Vagina (tissue), 2 donors: ENCODE results near the gene ADORA1. TPM values are rescaled to one million over a fixed set of nuclear protein-coding genes. Genes with fewer than 3 reads are reported as not detected.

Source experiments
- DNase-seq, 2 donors: peaks; one replicate each; pipeline ENCODE4 v3.0.0-alpha.2; 2017; ENCODE audit errors: extremely low spot score in 2 of 2
- H3K27ac ChIP-seq: fragments of 200-600 bp; sonication (generic); one replicate; pipeline ENCODE4 v1.5.1; 2019
- H3K27me3 ChIP-seq: fragments of 200-600 bp; sonication (generic); one replicate; pipeline ENCODE4 v1.5.1; 2019
- H3K36me3 ChIP-seq, 2 donors: fragments of 200-600 bp; sonication (generic); one replicate each; pipeline ENCODE4 v1.5.1; 2017 to 2019
- H3K4me1 ChIP-seq: fragments of 200-600 bp; sonication (generic); one replicate; pipeline ENCODE4 v1.5.1; 2019
- H3K4me3 ChIP-seq, 2 donors: fragments of 200-600 bp; sonication (generic); 1 replicate in 1 of 2; 2 replicates in 1 of 2; pipeline ENCODE4 v1.5.1; 2016 to 2019
- H3K9me3 ChIP-seq: fragments of 200-600 bp; sonication (generic); one replicate; pipeline ENCODE4 v1.5.1; 2019
- POLR2A ChIP-seq, 2 donors: fragments of 450-650 bp; IDR thresholded peaks; one replicate each; pipeline ENCODE4 v1.6.1; 2017; ENCODE audit warnings: antibody characterized with exemption in 2 of 2, mild to moderate bottlenecking in 2 of 2, moderate library complexity in 2 of 2
- POLR2AphosphoS5 ChIP-seq, 2 donors: sonication (generic); formaldehyde crosslinking; IDR thresholded peaks; one replicate each; pipeline ENCODE4 v1.9.0; 2017; ENCODE audit warnings: antibody characterized with exemption in 2 of 2, mild to moderate bottlenecking in 2 of 2, low read depth in 1 of 2; ENCODE audit not compliant: insufficient read depth in 1 of 2
- intact Hi-C: fragments of 100-400 bp; cut with DNase I; formaldehyde crosslinking; loops from one replicate; pipeline ENCODE4 v1.15.1; 2023
- total RNA-seq: library from RNA; depleted of rRNA; stranded (reverse); fragments of >200 nt; gene quantifications from one replicate; pipeline ENCODE4 v1.2.3, GENCODE V29; 2016
- TF ChIP-seq, protein P1 (sequence below), 3 experiments: fragments of 450-650 bp in 2 of 3; fragments of 200-600 bp in 1 of 3; sonication (generic) in 1 of 3; IDR thresholded peaks; one replicate each; pipeline ENCODE4 v1.5.1; 2017 to 2019; ENCODE audit warnings: antibody characterized with exemption in 3 of 3, mild to moderate bottlenecking in 2 of 3, moderate library complexity in 2 of 3

ADORA1 gene
- total RNA-seq, 1 donor from 2014 or later = 5.2 TPM

DNA sequence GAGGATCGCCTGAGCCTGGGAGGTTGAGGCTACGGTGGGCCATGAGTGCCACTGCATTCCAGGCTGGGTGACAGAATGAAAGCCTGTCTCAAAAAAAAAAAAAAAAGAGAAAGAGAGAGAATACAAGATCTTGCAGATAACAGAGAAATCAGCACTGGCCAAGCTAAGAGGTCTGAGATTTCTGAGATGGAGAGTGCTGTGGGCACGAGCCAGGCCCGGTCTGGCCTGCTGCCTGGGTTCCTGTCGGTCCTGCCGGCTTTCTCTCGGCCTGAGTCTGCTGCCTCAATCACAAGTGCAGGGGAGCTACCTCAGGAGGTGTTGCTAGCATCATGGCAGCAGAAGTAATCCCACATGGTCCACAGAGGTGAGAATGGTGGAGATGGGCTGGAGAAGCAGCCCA lies 19.0 kb downstream of the ADORA1 start:
- H3K27ac ChIP-seq = no peak overlapping the region
- no peaks in the 10 kb centered on the region for H3K4me1 ChIP-seq
- no peak for DNase-seq
- no peaks in the 10 kb centered on the region for H3K27me3 ChIP-seq
- H3K4me3 ChIP-seq = no peak overlapping the region
- no peaks in the 10 kb centered on the region for H3K36me3 ChIP-seq
- TF ChIP-seq POLR2AphosphoS5 (IDR thresholded peaks at IDR 0.05; ENCODE audit: insufficient read depth in 1 of 2, low read depth in 1 of 2) (no peak), POLR2A (IDR thresholded peaks at IDR 0.05) (no peak)
- TF ChIP-seq, protein P1, sequence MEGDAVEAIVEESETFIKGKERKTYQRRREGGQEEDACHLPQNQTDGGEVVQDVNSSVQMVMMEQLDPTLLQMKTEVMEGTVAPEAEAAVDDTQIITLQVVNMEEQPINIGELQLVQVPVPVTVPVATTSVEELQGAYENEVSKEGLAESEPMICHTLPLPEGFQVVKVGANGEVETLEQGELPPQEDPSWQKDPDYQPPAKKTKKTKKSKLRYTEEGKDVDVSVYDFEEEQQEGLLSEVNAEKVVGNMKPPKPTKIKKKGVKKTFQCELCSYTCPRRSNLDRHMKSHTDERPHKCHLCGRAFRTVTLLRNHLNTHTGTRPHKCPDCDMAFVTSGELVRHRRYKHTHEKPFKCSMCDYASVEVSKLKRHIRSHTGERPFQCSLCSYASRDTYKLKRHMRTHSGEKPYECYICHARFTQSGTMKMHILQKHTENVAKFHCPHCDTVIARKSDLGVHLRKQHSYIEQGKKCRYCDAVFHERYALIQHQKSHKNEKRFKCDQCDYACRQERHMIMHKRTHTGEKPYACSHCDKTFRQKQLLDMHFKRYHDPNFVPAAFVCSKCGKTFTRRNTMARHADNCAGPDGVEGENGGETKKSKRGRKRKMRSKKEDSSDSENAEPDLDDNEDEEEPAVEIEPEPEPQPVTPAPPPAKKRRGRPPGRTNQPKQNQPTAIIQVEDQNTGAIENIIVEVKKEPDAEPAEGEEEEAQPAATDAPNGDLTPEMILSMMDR (IDR thresholded peaks at IDR 0.05) = no peak
- intact Hi-C loops = no loop called here
- H3K9me3 ChIP-seq = no peaks in the 10 kb centered on the region

DNA sequence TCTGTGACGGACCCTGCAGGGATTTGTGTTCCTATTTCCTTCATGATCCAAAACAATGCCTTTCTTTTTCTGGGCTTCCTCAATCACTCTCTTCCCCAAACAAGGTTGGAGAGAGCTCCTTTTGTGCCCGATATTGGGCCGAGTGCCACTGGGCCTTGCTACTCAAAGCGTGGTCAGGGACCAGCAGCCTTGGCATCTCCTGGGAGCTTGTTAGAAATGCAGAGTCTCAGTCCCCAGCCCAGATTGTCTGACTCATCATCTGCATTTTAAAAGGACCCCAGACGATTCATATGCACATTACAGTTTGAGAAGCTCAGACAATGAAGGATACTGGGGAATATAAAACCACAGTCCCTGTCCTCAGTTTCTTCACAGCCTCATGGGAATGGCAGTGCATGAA lies 19.9 kb downstream of the ADORA1 start:
- intact Hi-C loops = no loop called here
- Histone ChIP-seq H3K27ac (no peak overlapping the region), H3K36me3 (no peaks in the 10 kb centered on the region), H3K4me1 (no peaks in the 10 kb centered on the region), H3K4me3 (no peak overlapping the region), H3K9me3 (no peaks in the 10 kb centered on the region), H3K27me3 (no peaks in the 10 kb centered on the region)
- TF ChIP-seq POLR2AphosphoS5 (IDR thresholded peaks at IDR 0.05; ENCODE audit: insufficient read depth in 1 of 2, low read depth in 1 of 2) = no peak
- TF ChIP-seq POLR2A (IDR thresholded peaks at IDR 0.05) = no peak
- TF ChIP-seq, protein P1 (IDR thresholded peaks at IDR 0.05) = no peak
- DNase-seq = no peak

DNA sequence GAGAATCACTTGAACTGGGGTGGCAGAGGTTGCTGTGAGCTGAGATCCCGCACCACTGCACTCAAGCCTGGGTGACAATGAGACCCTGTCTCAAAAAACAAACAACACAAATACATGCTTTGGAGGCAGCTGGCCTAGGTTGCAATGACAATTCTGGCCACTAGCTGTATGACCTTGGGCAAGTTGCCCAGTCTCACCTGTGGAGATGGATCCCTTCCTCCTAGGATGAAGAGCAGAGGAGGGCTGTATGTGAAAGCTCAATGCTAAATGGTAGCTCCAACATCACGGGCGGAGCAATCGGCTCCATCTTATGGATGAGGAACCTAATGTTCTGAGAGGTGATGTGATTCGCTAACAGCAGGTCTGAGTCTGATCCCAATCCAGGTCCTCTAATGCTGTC lies 20.6 kb downstream of the ADORA1 start:
- Histone ChIP-seq H3K27me3 (no peaks in the 10 kb centered on the region), H3K4me3 (no peak overlapping the region), H3K27ac (no peak overlapping the region), H3K36me3 (no peaks in the 10 kb centered on the region), H3K9me3 (no peaks in the 10 kb centered on the region), H3K4me1 (no peaks in the 10 kb centered on the region)
- intact Hi-C loops = no loop called here
- TF ChIP-seq, protein P1 (IDR thresholded peaks at IDR 0.05) = no peak
- TF ChIP-seq POLR2AphosphoS5 (IDR thresholded peaks at IDR 0.05; ENCODE audit: insufficient read depth in 1 of 2, low read depth in 1 of 2) (no peak), POLR2A (IDR thresholded peaks at IDR 0.05) (no peak)
- DNase-seq = no peak

DNA sequence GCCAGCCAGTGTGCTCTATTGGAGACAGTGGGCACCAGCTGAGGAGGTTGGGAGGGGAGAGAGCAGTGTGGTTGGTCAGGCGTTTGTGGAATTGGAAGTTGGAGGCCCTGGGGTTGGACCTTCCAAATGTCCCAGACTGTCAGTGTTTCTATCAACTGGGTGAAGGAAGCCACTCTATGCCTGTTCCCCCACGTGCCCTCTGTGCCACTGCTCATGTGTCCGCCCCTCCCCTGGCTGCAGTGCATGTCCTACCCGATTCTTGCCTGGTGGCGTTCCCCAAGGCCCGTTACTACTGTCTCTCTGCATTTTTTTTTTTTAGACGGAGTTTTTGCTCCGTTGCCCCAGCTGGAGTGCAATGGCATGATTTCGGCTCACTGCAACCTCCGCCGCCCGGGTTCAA lies 21.1 kb downstream of the ADORA1 start:
- Histone ChIP-seq H3K27ac (no peak overlapping the region), H3K27me3 (no peaks in the 10 kb centered on the region), H3K4me1 (no peaks in the 10 kb centered on the region), H3K9me3 (no peaks in the 10 kb centered on the region), H3K4me3 (no peak overlapping the region), H3K36me3 (no peaks in the 10 kb centered on the region)
- intact Hi-C loops = no loop called here
- TF ChIP-seq, protein P1 (IDR thresholded peaks at IDR 0.05) = no peak
- TF ChIP-seq POLR2A (IDR thresholded peaks at IDR 0.05) (no peak), POLR2AphosphoS5 (IDR thresholded peaks at IDR 0.05; ENCODE audit: insufficient read depth in 1 of 2, low read depth in 1 of 2) (no peak)
- no peak for DNase-seq

DNA sequence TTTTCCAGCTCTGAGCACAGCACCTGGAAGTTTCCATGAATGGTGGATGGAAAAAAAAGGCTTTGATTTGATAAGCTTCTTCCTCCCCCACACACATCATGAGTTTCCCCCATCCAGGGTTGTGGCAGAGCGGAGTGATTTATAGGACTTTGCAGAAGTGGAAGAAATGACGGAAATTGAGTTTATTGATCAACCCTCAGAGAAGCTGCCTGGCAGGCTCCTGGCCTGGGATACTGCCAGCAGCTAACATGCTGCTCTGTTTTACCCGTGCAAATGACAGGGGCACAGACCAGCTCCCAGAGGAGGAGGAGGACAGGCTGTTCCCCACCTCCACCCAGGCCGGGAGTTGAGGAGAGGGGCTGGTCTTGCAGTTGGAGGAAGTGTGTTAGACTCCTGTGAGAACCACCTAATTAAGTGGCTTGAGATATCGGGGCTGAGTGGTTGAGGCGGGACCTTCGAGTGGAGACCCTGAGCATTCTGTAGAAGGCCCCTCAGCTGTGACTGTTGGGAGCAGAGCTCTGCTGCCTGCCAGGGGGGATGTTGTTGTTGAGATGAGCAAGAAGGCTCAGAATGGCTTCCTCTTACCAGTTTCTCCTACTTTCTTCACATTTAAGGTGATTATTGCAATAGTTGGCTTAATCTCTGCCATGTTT lies 21.8 kb downstream of the ADORA1 start:
- no peak overlapping the region for H3K27ac ChIP-seq
- H3K36me3 ChIP-seq = no peaks in the 10 kb centered on the region
- TF ChIP-seq POLR2AphosphoS5 (IDR thresholded peaks at IDR 0.05; ENCODE audit: insufficient read depth in 1 of 2, low read depth in 1 of 2) = no peak
- TF ChIP-seq, protein P1 (IDR thresholded peaks at IDR 0.05) = no peak
- no peak for TF ChIP-seq POLR2A (IDR thresholded peaks at IDR 0.05)
- no peak overlapping the region for H3K4me3 ChIP-seq
- H3K4me1 ChIP-seq = no peaks in the 10 kb centered on the region
- intact Hi-C loops = no loop called here
- no peaks in the 10 kb centered on the region for H3K27me3 ChIP-seq
- no peaks in the 10 kb centered on the region for H3K9me3 ChIP-seq
- no peak for DNase-seq
